B cell (primary cell): ENCODE measurements around the gene LAMA3. TPM values are rescaled to one million over a fixed set of nuclear protein-coding genes. Genes with fewer than 3 reads are reported as not detected.

ENCODE experiments used
- ATAC-seq: fragments of 200-7000 bp; cut with Tn5 transposase; one replicate; pipeline ENCODE4 v1.10.0; 2021; ENCODE audit warnings: low read depth, mild to moderate bottlenecking, moderate number of reproducible peaks, moderate library complexity
- CTCF ChIA-PET: fragments of 350-600 bp; sonication (Branson Sonifier 250); formaldehyde crosslinking; loops from one replicate; lab custom pipeline; 2021; ENCODE audit warnings: antibody characterized with exemption, inconsistent platforms; lab: Charles Lee
- POLR2A ChIA-PET: fragments of 350-600 bp; sonication (Branson Sonifier 250); formaldehyde crosslinking; loops from one replicate; lab custom pipeline; 2021; ENCODE audit warnings: antibody characterized with exemption; lab: Charles Lee
- DNase-seq: peaks from one replicate; pipeline ENCODE4 v3.0.0; 2013
- H2AFZ ChIP-seq: 2 replicates; pipeline ENCODE4 v1.6.1; 2012; ENCODE audit warnings: mild to moderate bottlenecking, low read depth, low read length; ENCODE audit not compliant: insufficient read depth, poor library complexity, severe bottlenecking
- H3K27ac ChIP-seq, 2 donors: 1 replicate in 1 of 2; 2 replicates in 1 of 2; pipeline ENCODE4 v1.5.1; 2012 to 2013; ENCODE audit warnings: low read length in 2 of 2, mild to moderate bottlenecking in 2 of 2, moderate library complexity in 1 of 2
- H3K27me3 ChIP-seq, 4 experiments: fragments of 200-600 bp in 1 of 4; sonication (generic) in 1 of 4; replicated peaks in 1 of 4; 1 replicate in 2 of 4; 2 replicates in 2 of 4; pipeline versions ENCODE4 v1.6.1 to v1.7.0; 2013 to 2016; ENCODE audit warnings: low read length in 3 of 4, mild to moderate bottlenecking in 2 of 4, mixed read lengths in 1 of 4, moderate library complexity in 1 of 4; ENCODE audit not compliant: insufficient read depth in 4 of 4, control insufficient read depth in 3 of 4; ENCODE audit errors: control extremely low read depth in 1 of 4
- H3K36me3 ChIP-seq, 2 experiments: replicated peaks in 1 of 2; 1 replicate in 1 of 2; 2 replicates in 1 of 2; pipeline versions ENCODE4 v1.6.1 to v1.7.1; 2013; ENCODE audit warnings: low read length in 1 of 2; ENCODE audit not compliant: insufficient read depth in 2 of 2, control insufficient read depth in 1 of 2; ENCODE audit errors: control extremely low read depth in 1 of 2, extremely low read depth in 1 of 2
- H3K4me1 ChIP-seq, 2 donors: fragments of 200-600 bp in 1 of 2; sonication (generic) in 1 of 2; 1 replicate in 1 of 2; 2 replicates in 1 of 2; pipeline versions ENCODE4 v1.5.1 to v1.6.1; 2013 to 2017; ENCODE audit warnings: low read length in 2 of 2; ENCODE audit not compliant: control insufficient read depth in 2 of 2, insufficient read depth in 2 of 2
- H3K4me2 ChIP-seq: replicated peaks from 2 replicates; pipeline ENCODE3; 2012; ENCODE audit warnings: mild to moderate bottlenecking, low read depth, low read length; ENCODE audit not compliant: poor library complexity, severe bottlenecking
- H3K4me3 ChIP-seq, 5 experiments: fragments of 200-600 bp in 1 of 5; sonication (generic) in 1 of 5; 1 replicate in 3 of 5; 2 replicates in 2 of 5; pipeline versions ENCODE4 v1.5.1 to v1.7.0; 2011 to 2016; ENCODE audit warnings: low read length in 4 of 5, mild to moderate bottlenecking in 4 of 5, low read depth in 2 of 5, control low read depth in 1 of 5, moderate library complexity in 1 of 5; ENCODE audit not compliant: insufficient read depth in 1 of 5; ENCODE audit errors: control extremely low read depth in 1 of 5, extremely low read depth in 1 of 5
- H3K79me2 ChIP-seq: fragments of 200-600 bp; sonication (generic); one replicate; pipeline ENCODE4 v1.6.0; 2016; ENCODE audit warnings: low read length; ENCODE audit not compliant: control insufficient read depth, insufficient read depth
- H3K9ac ChIP-seq: fragments of 200-600 bp; sonication (generic); 2 replicates; pipeline ENCODE4 v1.6.1; 2017; ENCODE audit warnings: mild to moderate bottlenecking, low read length, moderate library complexity
- H3K9me3 ChIP-seq, 3 donors: one replicate each; pipeline versions ENCODE4 v1.6.1 to v1.7.1; 2013; ENCODE audit warnings: low read length in 2 of 3; ENCODE audit not compliant: control insufficient read depth in 2 of 3, insufficient read depth in 1 of 3; ENCODE audit errors: control extremely low read depth in 1 of 3
- H4K20me1 ChIP-seq: 2 replicates; pipeline ENCODE4 v1.6.0; 2012; ENCODE audit warnings: mild to moderate bottlenecking, low read length; ENCODE audit not compliant: insufficient read depth, control insufficient read depth, poor library complexity, severe bottlenecking
- H3K27ac Mint-ChIP-seq: one replicate; pipeline ENCODE4 v1.8.0; 2021; ENCODE audit warnings: mixed read lengths
- H3K27me3 Mint-ChIP-seq: one replicate; pipeline ENCODE4 v1.8.0; 2021; ENCODE audit warnings: mixed read lengths
- H3K4me1 Mint-ChIP-seq: one replicate; pipeline ENCODE4 v1.8.0; 2021; ENCODE audit warnings: mixed read lengths
- H3K4me3 Mint-ChIP-seq: one replicate; pipeline ENCODE4 v1.8.0; 2021; ENCODE audit warnings: mixed read lengths
- H3K9me3 Mint-ChIP-seq: one replicate; pipeline ENCODE4 v1.8.0; 2022; ENCODE audit warnings: mixed read lengths; ENCODE audit not compliant: insufficient read depth
- EZH2 ChIP-seq: IDR thresholded peaks from 2 replicates; pipeline ENCODE4 v1.6.1; 2012; ENCODE audit warnings: borderline replicate concordance, low read depth, mild to moderate bottlenecking, moderate library complexity, low read length; ENCODE audit not compliant: insufficient read depth, poor library complexity, severe bottlenecking
- WGBS: methylation state at CpG from one replicate; pipeline ENCODE4 v1.1.5; 2013; ENCODE audit warnings: missing lambda C conversion rate; ENCODE audit not compliant: insufficient coverage; 5-methylcytosine and 5-hydroxymethylcytosine counted together
- intact Hi-C: fragments of 100-400 bp; cut with micrococcal nuclease; formaldehyde crosslinking; loops from one replicate; pipeline ENCODE4 v1.10.0; 2022
- polyA plus RNA-seq: library from polyadenylated mRNA; depleted of rRNA; stranded (reverse); fragments of >200 nt; gene quantifications from 2 replicates; pipeline ENCODE4 v1.2.3, GENCODE V29; 2012
- total RNA-seq, 2 donors: library from RNA; stranded (reverse); fragments of 120-200 nt in 1 of 2; gene quantifications; 1 replicate in 1 of 2; 2 replicates in 1 of 2; pipeline versions ENCODE4 v1.2.3 to v1.2.4, GENCODE V29; 2013 to 2022
- TF ChIP-seq, protein P1 (sequence below): fragments of 200-600 bp; IDR thresholded peaks from one replicate; pipeline ENCODE4 v1.8.0; 2022; ENCODE audit warnings: antibody characterized with exemption, mild to moderate bottlenecking

The LAMA3 gene
- total and polyA plus RNA-seq, 2 donors (not counting 1 experiment from before 2014, with no cell fraction given): 0.03 to 0.32 TPM

DNA sequence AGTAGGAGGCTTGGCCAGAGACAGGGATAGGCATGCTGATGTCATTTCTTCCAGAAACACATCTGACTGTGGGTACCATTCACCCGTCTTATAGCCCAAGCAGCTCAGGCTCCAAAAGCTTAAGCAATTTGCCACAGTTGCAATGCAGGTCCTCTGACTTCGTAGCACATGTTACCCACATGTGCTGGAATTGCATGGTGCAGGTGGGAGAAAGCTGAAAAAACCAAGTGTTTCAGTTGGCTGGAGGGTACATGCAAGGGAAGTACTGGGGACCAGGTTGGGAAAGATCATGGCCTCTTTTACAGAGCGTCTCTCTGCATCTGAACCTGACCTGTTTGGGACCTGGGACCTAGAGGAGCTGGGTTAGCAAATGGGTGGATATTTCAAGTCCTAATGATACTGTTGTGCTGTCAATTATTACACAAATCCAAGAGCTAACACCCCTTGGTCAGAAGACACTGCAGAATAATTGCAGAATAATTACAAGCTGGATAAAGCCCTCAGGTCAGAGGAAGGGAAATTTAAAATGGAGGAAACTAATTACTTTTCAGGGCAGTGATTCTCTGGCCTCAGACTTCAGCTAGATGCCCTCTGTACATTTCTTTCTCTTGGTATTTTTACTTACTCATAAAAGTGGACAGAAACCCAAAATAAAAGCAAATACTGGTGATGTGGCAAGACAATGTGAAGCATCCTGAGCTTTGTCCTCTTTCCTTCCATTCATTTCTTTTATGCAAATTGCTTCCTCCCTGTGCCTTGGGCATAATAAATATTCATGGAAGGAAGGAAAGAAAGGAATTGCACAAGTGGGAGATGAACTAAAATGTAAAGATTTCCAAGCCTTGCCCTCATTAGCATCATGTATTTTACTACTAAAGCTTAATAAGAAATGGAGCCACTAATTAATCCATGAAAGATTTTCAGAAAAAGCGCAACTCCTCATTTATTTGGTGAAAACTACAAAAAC is 279.7 kb downstream of the LAMA3 start:
- intact Hi-C loops: no loop called here
- Histone ChIP-seq H3K4me3 (no peak overlapping the region), H4K20me1 (no peaks in the 10 kb centered on the region), H3K27me3 (no peaks in the 10 kb centered on the region), H3K4me1 (peaks cover 69 to 79% of the 10 kb centered on the region in 2 donors), H2AFZ (no peak overlapping the region), H3K4me2 (peak overlapping the region; percentile 67), H3K79me2 (no peaks in the 10 kb centered on the region), H3K9me3 (peaks cover 0 to 7% (median 0%) of the 10 kb centered on the region in 3 donors), H3K27ac (peak overlapping the region in 1 of 2 donors; percentile 72), H3K9ac (no peak overlapping the region), H3K36me3 (no peaks in the 10 kb centered on the region)
- TF ChIP-seq, protein P1, sequence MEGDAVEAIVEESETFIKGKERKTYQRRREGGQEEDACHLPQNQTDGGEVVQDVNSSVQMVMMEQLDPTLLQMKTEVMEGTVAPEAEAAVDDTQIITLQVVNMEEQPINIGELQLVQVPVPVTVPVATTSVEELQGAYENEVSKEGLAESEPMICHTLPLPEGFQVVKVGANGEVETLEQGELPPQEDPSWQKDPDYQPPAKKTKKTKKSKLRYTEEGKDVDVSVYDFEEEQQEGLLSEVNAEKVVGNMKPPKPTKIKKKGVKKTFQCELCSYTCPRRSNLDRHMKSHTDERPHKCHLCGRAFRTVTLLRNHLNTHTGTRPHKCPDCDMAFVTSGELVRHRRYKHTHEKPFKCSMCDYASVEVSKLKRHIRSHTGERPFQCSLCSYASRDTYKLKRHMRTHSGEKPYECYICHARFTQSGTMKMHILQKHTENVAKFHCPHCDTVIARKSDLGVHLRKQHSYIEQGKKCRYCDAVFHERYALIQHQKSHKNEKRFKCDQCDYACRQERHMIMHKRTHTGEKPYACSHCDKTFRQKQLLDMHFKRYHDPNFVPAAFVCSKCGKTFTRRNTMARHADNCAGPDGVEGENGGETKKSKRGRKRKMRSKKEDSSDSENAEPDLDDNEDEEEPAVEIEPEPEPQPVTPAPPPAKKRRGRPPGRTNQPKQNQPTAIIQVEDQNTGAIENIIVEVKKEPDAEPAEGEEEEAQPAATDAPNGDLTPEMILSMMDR: no peak
- TF ChIP-seq EZH2: no peak
- POLR2A ChIA-PET: no interaction called here
- DNase-seq (no peak), ATAC-seq (no peak)
- CTCF ChIA-PET: interaction anchor here (1.6 kb wide), 1 partner anchor 12 kb away, joined by 5 read pairs; no protein-coding TSS in a partner anchor
- Mint-ChIP-seq H3K9me3 (no peaks in the 10 kb centered on the region), H3K27ac (peak overlapping the region; percentile 86), H3K4me1 (peaks cover 87% of the 10 kb centered on the region), H3K27me3 (no peaks in the 10 kb centered on the region), H3K4me3 (peak overlapping the region; percentile 78)
- 100% methylated on average over 2 of the region's 4 CpGs for WGBS
